Renal cortex interstitium (tissue), 11 donors: ENCODE results near the gene TCOF1. TPM values are rescaled to one million over a fixed set of nuclear protein-coding genes. Genes with fewer than 3 reads are reported as not detected.

Source experiments
- DNase-seq, 11 donors: peaks; one replicate each; pipeline ENCODE4 v3.0.0-alpha.2; 2013; ENCODE audit warnings: low read depth in 9 of 11, low spot score in 4 of 11; ENCODE audit errors: extremely low read depth in 1 of 11
- polyA plus RNA-seq, 3 donors: library from polyadenylated mRNA; unstranded; fragments of 120-200 nt; gene quantifications; one replicate each; pipeline ENCODE4 v1.2.1, GENCODE V29; 2013; ENCODE audit not compliant: insufficient read length in 3 of 3

The TCOF1 gene
- polyA plus RNA-seq, 3 donors, result 36.9 to 39.5 (median 39.3) TPM

DNA sequence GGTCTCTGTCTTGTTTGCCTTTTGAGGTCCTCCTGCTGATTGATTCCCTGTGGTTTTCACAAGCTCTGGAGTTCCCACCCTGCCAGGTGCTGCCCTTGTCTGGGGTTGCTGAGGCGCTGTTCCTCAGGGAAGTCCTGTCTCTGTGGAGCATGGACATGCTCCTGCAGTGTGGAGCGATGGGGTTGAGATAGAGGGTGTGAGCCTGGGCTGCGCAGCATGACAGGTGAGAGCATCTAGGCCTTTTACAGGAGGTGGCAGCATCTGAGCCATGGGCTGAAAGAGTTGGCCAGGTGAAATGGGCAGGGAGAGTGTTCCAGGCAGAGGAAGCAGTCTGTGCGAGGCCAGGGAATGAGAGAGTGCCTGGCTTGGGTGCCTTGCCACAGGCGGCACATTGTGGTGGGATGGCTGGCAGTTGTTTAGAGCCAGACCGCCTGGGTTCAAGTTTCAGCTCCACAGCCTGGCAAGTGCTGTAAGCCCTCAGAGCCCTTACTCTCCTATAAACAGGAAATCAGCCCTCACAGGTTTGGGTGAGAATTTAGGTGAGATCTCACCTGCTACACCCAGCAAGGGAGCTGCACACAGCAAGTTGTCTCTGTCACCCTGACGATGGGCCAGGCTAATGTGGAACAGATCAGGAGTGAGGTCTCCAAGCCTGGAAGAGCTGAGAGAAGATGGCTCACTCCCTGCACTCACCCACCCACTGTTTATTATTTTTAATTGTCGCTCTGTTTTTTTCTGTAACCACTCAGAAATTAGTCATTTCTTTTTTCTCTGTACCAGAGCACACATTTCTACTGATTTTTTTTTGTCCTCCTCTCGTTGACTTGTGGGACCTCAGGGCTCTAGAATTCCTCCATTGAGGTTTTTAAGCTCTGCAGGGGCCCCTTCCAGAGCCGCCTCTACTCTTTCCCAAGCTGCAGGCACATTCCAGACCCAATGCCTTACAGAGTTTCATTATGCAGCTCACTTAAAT is 19.6 kb downstream of the TCOF1 start:
- no peak for DNase-seq

DNA sequence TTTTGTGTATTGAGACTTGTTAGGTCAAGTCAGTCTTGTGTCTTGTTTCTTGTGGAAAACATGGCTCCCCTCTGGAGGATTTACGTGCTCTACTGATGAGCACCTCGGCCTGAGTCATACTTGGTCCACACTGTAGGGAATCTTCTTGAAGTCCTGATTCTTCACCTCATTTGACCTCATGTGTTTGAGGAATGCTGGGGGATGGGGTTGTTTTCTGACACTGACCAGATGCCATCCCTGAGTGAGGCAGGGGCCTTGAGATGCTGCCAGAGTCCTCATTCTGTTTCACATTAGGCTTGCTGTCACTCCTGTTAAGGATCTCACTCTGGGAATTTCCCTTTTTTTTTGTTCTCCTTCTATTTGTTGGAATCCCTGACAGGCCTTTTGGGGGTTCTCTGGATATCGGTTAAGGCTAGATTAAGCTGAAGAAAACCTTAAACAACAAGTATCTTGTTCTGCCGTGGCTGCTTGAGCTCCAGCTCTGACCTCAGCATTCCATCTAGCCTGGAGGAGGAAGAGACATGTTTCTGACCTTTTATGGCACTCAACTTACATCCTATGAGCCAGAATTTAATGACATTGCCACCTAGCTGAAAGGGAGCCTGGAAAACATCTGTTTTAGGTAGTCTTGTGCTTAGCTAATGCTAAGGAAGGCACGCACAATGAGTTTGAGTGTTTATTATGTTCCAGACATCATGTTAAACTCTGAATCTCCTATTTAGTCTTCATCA is 20.6 kb downstream of the TCOF1 start:
- no peak for DNase-seq

DNA sequence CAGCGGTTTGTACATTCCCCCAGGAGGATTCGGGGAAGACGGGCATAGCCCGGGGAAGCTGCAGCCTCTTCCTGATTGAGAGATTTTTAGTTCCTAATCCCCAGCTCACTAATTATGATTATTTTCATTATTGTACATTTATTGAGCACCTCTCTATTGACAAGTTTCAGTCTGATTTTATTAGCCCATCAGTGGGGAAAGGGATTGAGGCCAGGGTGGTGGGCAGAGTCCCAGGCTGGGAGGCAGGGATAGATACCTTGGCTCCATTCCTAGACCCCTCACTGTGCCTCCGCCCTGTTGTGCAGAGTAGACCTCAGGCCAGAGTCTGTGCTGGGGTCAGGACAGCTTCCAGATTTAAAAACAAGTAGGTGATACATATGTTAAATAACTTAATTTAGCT is 27.2 kb downstream of the TCOF1 start:
- no peak for DNase-seq

DNA sequence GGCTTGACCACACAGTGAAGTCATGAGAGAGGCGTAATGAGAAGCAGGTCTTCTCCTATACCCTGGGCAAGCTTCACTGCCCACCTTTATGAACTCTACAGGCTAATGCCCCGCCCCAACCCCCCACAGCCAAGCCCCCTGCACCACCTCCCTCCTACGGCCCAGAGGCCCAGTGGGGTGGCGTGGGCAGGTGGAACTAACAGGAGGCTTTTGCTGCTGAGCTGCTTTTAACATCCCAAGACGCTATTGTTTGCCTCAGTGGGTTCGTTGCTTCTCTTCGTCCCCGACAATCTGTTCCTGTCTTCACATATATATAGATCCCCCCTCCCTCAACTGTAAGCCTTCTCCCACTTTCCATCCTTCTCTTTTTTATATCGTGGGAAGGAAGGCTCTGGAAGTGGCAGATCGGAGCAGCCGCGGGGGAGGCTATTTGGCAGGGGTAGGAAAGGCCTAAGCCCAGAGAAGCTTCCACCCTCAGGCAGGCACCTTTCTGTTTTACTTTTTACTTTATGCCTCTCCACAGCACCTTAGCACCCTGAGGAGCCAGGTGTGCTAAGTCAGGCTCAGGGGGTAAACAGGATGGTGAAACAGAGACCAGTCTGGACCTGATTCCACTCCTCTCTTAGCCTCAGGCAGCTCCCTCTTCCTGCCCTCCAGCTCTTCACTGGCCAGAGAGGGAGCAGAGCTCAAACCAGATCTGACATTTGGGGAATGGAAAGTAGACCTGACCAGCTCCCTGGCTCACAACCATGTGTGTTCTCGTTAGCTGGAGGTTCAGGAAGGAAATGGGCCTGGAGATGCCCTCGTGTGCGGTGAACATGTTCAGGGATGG is 28.7 kb downstream of the TCOF1 start:
- no peak for DNase-seq

DNA sequence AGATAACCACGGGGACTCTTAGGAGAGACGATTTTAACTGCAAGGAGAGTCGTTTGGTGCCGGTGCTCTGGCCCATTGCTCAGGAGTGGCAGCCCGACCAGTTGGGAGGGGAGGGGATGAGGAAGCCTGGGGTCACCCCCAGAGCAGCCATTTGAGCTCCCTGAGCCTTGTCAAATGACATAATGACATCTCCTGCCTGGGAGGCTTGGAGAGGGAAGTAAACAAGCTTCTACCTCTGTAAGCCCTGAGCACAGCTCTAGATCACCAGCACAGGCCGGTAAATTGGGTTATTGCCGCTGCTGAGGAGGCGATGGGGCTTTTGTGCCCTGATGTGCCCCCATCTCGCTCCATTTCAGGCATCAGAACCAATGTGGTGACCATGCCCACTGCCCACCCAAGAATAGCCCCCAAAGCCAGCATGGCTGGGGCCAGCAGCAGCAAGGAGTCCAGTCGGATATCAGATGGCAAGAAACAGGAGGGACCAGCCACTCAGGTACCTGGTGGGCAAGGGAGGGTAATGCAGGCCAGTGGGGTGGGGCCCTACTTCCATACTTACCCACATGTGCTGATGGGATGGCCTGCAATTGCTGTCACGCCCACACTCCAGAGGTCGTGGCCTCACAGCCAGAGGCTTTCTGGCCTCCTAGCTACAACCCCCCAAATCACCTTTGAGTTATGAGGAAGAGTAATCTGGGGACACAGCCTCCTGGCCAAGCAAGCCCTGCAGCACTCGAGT is 32.2 kb downstream of the TCOF1 start:
- DNase-seq, result no peak

DNA sequence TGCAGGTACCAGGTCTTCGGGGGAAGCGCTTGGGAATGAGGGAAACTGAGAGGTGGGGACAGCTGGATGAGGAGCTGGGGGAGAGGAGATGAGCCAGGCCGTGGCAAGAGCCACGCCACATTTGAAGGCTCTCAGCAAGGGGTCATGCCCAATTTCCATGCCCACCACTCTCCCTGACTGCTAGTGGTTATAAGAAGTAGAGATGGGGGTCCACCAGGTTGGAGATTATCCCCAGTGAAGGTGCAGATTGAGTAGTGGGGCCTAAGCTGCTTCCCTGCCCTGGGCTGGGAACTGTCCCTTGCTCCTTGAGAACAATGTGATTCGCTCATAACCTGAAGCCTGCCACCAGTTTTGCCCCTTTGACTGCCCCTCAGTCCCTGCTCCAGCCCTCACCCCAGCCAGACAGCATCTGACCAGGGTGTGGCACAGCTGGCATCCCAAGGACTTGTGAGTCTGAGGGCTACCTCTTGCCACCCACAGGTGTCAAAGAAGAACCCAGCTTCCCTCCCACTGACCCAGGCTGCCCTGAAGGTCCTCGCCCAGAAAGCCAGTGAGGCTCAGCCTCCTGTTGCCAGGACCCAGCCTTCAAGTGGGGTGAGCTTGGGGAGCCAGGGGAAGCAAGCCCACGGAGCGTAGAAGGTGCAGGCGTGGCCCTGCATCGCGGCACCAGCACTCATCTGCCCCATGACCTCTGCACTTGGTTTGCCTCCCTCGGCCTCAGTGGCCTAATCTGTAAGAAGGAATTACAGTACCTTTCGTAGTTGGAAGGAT is 33.8 kb downstream of the TCOF1 start:
- no peak for DNase-seq

DNA sequence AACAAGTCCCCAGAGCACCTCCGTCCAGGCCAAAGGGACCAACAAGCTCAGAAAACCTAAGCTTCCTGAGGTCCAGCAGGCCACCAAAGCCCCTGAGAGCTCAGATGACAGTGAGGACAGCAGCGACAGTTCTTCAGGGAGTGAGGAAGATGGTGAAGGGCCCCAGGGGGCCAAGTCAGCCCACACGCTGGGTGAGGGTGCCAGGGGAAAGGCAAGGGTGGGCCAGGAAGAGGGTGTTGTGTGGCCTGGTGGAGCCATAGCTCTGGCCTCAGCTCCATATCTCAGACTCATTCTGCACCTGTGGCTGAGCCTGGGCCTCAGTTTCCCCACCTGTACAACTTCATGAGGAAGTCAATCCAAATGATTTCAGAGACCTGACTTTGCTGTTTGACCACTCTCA is 34.5 kb downstream of the TCOF1 start:
- no peak for DNase-seq

DNA sequence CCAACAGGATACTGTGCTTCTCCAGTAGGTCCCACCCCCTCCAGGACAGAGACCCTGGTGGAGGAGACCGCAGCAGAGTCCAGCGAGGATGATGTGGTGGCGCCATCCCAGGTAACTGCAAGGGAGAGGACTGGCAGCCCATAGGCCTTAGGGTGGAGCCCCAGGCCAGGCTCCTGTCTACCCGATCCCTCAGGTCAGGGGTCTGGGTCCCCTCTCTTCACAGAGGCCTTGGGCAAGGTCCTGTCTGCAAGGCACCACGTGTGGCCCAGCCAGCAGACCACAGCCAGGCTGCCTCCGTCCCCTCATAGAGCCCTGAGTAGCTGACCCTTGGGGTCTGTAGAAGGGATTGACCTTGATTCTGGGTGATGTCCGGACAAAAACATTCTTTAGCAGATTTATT is 35.2 kb downstream of the TCOF1 start:
- no peak for DNase-seq

DNA sequence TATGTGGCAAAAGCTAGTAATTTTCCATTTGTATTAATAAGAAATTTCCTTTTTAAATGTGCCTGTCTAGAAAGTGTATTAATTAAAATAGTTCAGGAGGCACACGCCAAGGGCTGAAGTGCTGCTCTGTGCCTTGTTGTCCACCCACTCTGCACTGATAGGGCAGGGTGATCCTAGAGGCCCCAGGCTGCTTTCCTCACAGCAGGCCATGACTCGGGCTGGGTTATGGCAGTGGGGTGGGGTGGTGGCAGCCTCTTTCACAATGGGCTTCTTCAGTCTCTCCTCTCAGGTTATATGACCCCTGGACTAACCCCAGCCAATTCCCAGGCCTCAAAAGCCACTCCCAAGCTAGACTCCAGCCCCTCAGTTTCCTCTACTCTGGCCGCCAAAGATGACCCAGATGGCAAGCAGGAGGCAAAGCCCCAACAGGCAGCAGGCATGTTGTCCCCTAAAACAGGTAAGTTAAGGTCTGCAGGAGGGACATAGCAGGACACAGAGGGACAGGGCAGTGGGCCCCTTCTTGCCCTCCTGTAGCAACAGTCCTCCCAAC is 35.7 kb downstream of the TCOF1 start:
- no peak for DNase-seq

DNA sequence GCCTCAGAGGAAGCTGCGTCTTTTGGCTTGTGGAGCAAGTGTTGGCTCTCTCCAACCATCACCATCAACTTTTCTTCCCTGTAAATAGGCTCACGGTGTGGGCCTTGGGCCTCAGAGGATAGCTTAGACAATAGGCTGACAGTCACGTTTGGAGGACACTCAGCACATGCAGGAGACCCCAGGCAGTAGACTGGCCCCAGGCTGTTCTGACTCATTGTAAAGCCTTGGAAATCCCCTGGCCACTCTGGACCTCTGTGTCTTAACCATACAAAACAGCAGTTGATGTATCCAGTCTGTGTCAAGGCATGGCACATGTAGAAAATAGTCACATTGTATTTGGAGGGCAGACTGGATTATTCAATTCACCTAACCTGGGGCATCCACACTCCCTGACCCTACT is 36.6 kb downstream of the TCOF1 start:
- no peak for DNase-seq

DNA sequence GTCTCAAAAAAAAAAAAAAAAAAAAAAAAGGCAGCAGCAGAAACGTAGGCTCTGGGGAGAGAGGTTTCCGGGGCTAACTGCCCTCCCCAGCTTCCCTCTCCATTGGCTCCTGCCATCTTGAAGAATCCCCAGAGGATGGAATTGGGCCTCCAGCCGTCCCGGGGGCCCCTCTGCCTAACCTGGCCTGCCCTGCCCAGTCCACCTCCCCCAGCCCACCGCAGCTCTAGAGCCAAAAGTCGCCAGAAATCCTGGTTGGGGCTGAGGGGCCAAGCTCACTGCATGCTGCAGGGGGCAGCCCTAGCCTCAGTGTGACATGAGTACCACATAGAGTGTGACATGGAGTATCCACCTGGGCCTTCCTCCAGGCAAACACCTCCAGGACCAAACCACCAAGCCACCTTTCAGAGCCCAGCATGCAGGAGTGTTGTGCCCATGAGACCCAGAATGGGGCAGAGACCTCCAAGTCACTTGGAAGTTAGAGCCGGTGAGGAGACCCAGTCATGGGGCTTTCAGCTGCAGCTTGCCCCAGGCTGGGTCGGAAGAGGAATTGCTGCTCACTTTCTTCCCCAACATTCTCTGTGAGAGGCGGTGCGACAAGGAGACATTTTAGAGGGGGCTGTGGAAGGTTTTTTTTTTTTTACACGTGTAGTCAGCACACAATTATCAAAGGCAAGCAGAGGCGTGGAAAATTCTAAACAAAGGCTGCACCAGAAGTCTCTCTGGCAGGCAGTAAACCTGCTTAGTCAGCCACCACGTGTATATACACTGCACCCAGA is 37.6 kb downstream of the TCOF1 start:
- DNase-seq, result no peak

DNA sequence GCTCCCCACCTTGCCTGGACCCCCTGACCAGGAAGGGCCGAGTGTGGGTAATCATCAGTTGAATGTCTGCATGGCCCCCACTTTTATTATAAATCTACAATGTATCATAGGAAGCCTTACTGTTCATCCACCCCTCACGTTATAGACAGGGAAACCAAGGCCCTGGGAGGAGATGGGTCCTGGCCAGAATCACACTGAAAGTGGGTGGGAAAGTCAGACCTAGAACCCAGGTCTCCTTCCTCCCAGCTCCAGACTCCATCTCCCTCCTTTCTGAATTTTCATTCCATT is 38.1 kb downstream of the TCOF1 start:
- DNase-seq, result no peak

DNA sequence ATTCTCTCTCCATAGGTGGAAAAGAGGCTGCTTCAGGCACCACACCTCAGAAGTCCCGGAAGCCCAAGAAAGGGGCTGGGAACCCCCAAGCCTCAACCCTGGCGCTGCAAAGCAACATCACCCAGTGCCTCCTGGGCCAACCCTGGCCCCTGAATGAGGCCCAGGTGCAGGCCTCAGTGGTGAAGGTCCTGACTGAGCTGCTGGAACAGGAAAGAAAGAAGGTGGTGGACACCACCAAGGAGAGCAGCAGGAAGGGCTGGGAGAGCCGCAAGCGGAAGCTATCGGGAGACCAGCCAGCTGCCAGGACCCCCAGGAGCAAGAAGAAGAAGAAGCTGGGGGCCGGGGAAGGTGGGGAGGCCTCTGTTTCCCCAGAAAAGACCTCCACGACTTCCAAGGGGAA is 38.8 kb downstream of the TCOF1 start:
- no peak for DNase-seq

DNA sequence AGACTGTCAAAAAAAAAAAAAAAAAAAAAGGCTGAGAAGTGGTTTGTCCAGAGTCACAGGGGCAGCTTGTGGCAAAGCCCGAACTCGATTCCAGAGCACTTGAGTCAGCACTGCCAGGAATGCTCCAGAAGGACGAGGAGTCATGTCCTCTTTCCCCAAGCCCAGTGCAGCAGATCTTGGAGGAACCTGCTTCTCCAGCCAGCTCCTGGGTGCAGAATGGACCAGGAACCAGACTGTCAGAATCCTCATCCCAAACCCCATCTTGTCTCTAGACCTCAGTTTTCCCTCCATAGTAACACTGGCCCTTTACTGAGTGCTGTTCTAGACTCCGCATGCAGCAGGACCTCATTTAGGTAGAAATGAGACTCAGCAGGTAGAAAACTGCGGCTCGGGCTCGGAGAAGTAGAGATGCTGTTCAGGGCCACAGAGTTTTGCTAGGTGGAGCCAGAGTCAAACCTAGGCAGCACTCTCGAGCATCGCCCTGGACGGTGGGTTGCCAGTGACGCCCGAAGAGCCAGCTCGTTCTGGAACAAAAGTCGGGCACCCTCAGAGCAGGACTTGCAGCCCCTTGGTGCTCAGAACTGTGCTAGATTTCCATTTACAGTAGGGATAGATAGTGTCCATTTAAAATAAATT is 39.8 kb downstream of the TCOF1 start:
- DNase-seq, result no peak

DNA sequence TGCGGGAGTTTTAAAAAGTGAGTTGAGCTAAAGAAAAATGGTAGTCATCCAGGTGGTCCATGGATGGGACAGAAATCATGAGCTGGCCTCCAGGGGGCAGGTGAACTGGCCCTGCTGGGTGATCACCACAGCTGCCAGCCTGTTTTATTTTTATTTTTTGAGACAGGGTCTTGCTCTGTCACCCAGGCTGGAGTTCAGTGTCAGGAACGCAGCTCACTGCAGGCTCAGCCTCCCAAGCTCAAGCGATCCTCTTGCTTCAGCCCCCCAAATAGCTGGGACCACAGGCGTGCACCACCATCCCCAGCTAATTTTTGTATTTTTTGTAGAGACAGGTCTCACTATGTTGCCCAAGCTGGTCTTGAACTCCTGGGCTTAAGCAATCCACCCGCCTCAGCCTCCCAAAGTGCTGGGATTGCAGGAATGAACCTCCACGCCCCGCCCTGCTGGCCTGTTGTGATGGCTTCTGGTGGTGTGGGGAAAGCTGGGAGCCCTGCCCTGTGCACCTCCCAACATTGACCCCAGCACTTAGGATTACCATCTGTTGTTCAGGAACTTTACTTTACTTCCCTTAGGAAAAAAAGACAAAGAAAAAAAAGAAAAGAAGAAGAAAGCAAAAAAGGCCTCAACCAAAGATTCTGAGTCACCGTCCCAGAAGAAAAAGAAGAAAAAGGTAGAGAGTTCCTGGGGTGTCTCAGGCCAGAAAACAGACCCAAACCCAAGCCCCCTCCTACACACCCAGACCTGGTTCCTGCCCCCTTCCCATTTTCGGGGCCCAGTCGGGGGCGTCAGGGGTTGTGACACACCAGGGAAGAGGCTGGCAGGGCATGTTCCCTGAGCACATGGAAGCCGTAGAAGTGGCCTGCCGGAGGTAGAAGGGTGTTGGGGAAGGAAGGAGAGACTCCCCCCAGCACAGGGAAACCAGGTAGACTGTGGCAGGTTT is 40.6 kb downstream of the TCOF1 start:
- no peak for DNase-seq
